PC-3 (cell line): ENCODE measurements around the gene KIF25. TPM values are rescaled to one million over a fixed set of nuclear protein-coding genes. Genes with fewer than 3 reads are reported as not detected.

Source experiments
- ATAC-seq: fragments of 200-7000 bp; cut with Tn5 transposase; 2 replicates; pipeline ENCODE4 v1.9.1; 2020; ENCODE audit warnings: mild to moderate bottlenecking, moderate library complexity
- BruUV-seq: library from RNA; stranded (reverse); fragments of 400-500 nt; replicated peaks from 2 replicates; lab custom pipeline; 2021; lab: Mats Ljungman, UMichigan
- CTCF ChIA-PET: fragments of 300-600 bp; sonication (Branson Sonifier 250); formaldehyde crosslinking; loops from one replicate; lab custom pipeline; 2022; ENCODE audit warnings: antibody characterized with exemption; lab: Charles Lee
- POLR2A ChIA-PET: fragments of 300-600 bp; sonication (Branson Sonifier 250); formaldehyde crosslinking; loops from one replicate; lab custom pipeline; 2022; ENCODE audit warnings: antibody characterized with exemption; ENCODE audit not compliant: unreplicated experiment; lab: Charles Lee
- DNase-seq: peaks from one replicate; pipeline ENCODE4 v3.0.0-alpha.2; 2015
- H2AFZ ChIP-seq: fragments of 300-600 bp; sonication (generic); 2 replicates; pipeline ENCODE4 v1.6.0; 2016; ENCODE audit warnings: antibody characterized with exemption, low read length
- H3F3A ChIP-seq: fragments of 300-600 bp; sonication (generic); one replicate; pipeline ENCODE4 v1.6.0; 2017; ENCODE audit warnings: antibody characterized with exemption, low read length, control low read depth, mild to moderate bottlenecking; ENCODE audit not compliant: unreplicated experiment
- H3K27ac ChIP-seq: fragments of 300-600 bp; sonication (generic); 2 replicates; pipeline ENCODE4 v1.5.1; 2016; ENCODE audit warnings: mild to moderate bottlenecking, low read length
- H3K27me3 ChIP-seq: fragments of 300-600 bp; sonication (generic); 2 replicates; pipeline ENCODE4 v1.6.1; 2016; ENCODE audit warnings: low read length, mixed read lengths
- H3K36me3 ChIP-seq: fragments of 300-600 bp; sonication (generic); 2 replicates; pipeline ENCODE4 v1.6.1; 2016; ENCODE audit warnings: low read depth, mixed run types, low read length, mixed read lengths
- H3K4me1 ChIP-seq: fragments of 300-600 bp; sonication (generic); 2 replicates; pipeline ENCODE4 v1.5.1; 2016; ENCODE audit warnings: low read length; ENCODE audit not compliant: insufficient read depth
- H3K4me2 ChIP-seq: fragments of 300-600 bp; sonication (generic); 2 replicates; pipeline ENCODE4 v1.6.0; 2016; ENCODE audit warnings: low read length
- H3K4me3 ChIP-seq: fragments of 300-600 bp; sonication (generic); 2 replicates; pipeline ENCODE4 v1.5.1; 2016; ENCODE audit warnings: mild to moderate bottlenecking, low read length, mixed read lengths
- H3K79me2 ChIP-seq: fragments of 300-600 bp; sonication (generic); 2 replicates; pipeline ENCODE4 v1.6.1; 2017; ENCODE audit warnings: low read length, mixed read lengths
- H3K9ac ChIP-seq: fragments of 300-600 bp; sonication (generic); 2 replicates; pipeline ENCODE4 v1.6.0; 2016; ENCODE audit warnings: mild to moderate bottlenecking, low read length
- H3K9me2 ChIP-seq: fragments of 300-600 bp; sonication (generic); replicated peaks from 2 replicates; pipeline ENCODE4 v1.6.1; 2016; ENCODE audit warnings: mixed run types, low read length, mixed read lengths
- H3K9me3 ChIP-seq: fragments of 300-600 bp; sonication (generic); 2 replicates; pipeline ENCODE4 v1.6.1; 2016; ENCODE audit warnings: low read length, mixed read lengths
- H4K20me1 ChIP-seq: fragments of 300-600 bp; sonication (generic); 2 replicates; pipeline ENCODE4 v1.6.1; 2016; ENCODE audit warnings: low read length, mixed read lengths
- EZH2 ChIP-seq: fragments of 300-600 bp; sonication (generic); IDR thresholded peaks from one replicate; pipeline ENCODE4 v1.6.1; 2017; ENCODE audit warnings: antibody characterized with exemption, mild to moderate bottlenecking, low read length; ENCODE audit not compliant: unreplicated experiment
- EZH2phosphoT487 ChIP-seq: fragments of 300-600 bp; sonication (generic); IDR thresholded peaks from 2 replicates; pipeline ENCODE4 v1.6.1; 2018; ENCODE audit warnings: mild to moderate bottlenecking, antibody characterized with exemption, low read length, borderline replicate concordance
- intact Hi-C: fragments of 100-400 bp; cut with micrococcal nuclease; formaldehyde crosslinking; loops from 2 replicates; pipeline ENCODE4 v1.9.0; 2023
- total RNA-seq: library from RNA; depleted of rRNA; stranded (reverse); fragments of >200 nt; gene quantifications from 2 replicates; pipeline ENCODE4 v1.2.3, GENCODE V29; 2014
- TF ChIP-seq, protein P1 (sequence below): fragments of 300-600 bp; sonication (generic); conservative IDR thresholded peaks from 2 replicates; pipeline ENCODE4 v1.5.1; 2017; ENCODE audit warnings: antibody characterized with exemption, low read depth, mild to moderate bottlenecking, low read length

The KIF25 gene
- total RNA-seq, 1 experiment from 2014 or later = not detected

DNA sequence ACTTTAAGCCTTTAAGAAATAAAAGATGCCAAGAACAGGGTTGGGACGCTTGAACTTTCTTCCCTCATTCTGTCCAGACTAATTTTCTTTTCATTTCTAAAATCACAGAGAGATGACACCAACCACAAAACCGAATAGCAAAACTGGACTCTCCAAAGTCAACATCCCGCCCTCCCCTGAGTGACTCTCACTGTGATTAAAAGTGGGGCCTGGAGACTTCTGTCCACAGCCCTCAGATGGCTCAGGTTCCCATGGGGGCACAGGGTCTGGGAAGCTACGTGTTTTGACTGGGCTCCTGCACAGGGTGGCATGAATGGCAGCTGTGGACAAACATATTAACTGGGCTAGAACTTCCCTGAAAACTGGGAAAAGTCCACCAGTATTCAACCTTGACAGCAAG, 75.3 kb downstream of the KIF25 start:
- Histone ChIP-seq H3K27ac (no peak overlapping the region), H4K20me1 (no peaks in the 10 kb centered on the region), H3K36me3 (no peaks in the 10 kb centered on the region), H3K4me1 (no peaks in the 10 kb centered on the region), H2AFZ (no peak overlapping the region), H3K9me2 (no peaks in the 10 kb centered on the region), H3K79me2 (no peaks in the 10 kb centered on the region), H3K9me3 (no peaks in the 10 kb centered on the region), H3K4me2 (no peak overlapping the region), H3K4me3 (no peak overlapping the region), H3F3A (no peaks in the 10 kb centered on the region), H3K27me3 (peaks cover 22% of the 10 kb centered on the region), H3K9ac (no peak overlapping the region)
- TF ChIP-seq EZH2 (no peak), EZH2phosphoT487 (no peak)
- TF ChIP-seq, protein P1, sequence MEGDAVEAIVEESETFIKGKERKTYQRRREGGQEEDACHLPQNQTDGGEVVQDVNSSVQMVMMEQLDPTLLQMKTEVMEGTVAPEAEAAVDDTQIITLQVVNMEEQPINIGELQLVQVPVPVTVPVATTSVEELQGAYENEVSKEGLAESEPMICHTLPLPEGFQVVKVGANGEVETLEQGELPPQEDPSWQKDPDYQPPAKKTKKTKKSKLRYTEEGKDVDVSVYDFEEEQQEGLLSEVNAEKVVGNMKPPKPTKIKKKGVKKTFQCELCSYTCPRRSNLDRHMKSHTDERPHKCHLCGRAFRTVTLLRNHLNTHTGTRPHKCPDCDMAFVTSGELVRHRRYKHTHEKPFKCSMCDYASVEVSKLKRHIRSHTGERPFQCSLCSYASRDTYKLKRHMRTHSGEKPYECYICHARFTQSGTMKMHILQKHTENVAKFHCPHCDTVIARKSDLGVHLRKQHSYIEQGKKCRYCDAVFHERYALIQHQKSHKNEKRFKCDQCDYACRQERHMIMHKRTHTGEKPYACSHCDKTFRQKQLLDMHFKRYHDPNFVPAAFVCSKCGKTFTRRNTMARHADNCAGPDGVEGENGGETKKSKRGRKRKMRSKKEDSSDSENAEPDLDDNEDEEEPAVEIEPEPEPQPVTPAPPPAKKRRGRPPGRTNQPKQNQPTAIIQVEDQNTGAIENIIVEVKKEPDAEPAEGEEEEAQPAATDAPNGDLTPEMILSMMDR = no peak
- ATAC-seq = no peak
- POLR2A ChIA-PET = no interaction called here
- CTCF ChIA-PET = no interaction called here
- no TSS peak for BruUV-seq
- intact Hi-C loops = no loop called here
- no peak for DNase-seq

DNA sequence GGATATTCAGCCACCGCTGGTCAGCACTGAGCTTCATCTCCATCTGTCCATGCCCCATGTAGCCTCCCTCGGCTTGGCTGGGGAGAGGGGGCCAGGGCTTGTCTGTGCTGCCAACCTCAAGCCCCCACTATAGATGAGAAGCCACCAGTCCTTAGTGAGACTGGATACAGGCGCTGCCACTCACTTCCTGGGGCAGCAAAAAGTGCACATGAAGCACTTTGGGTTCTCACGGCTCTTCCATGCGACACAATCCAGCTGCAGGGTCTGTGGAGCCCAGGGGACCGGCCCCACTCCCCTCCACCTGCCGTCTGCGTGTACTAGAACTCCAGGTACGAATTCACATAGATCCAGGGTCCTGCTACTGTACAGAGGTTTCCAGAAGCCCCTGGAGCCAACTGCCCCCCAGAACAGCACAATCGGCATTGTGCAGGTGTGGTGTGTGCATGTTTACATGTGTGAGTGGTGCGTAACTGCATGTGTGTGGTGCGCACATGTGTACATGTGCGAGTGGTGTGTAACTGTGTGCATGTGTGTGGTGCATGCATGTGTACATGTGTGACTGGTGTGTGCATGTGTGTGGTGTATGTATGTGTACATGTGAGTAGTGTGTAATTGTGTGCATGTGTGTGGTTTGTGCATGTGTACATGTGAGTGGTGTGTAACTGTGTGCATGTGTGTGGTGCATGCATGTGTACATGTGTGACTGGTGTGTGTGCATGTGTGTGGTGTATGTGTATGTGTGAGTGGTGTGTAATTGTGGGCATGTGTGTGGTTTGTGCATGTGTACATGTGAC, 76.7 kb downstream of the KIF25 start:
- no peak overlapping the region for H3K4me2 ChIP-seq
- no peaks in the 10 kb centered on the region for H4K20me1 ChIP-seq
- no peak overlapping the region for H3K4me3 ChIP-seq
- no TSS peak for BruUV-seq
- CTCF ChIA-PET = no interaction called here
- H2AFZ ChIP-seq = no peak overlapping the region
- TF ChIP-seq EZH2 = no peak
- DNase-seq (no peak), ATAC-seq (no peak)
- no peaks in the 10 kb centered on the region for H3F3A ChIP-seq
- peaks cover 16% of the 10 kb centered on the region for H3K27me3 ChIP-seq
- POLR2A ChIA-PET = no interaction called here
- no peaks in the 10 kb centered on the region for H3K36me3 ChIP-seq
- no peaks in the 10 kb centered on the region for H3K4me1 ChIP-seq
- no peak overlapping the region for H3K9ac ChIP-seq
- no peaks in the 10 kb centered on the region for H3K9me3 ChIP-seq
- no peak overlapping the region for H3K27ac ChIP-seq
- H3K9me2 ChIP-seq = no peaks in the 10 kb centered on the region
- intact Hi-C loops = no loop called here
- H3K79me2 ChIP-seq = no peaks in the 10 kb centered on the region

DNA sequence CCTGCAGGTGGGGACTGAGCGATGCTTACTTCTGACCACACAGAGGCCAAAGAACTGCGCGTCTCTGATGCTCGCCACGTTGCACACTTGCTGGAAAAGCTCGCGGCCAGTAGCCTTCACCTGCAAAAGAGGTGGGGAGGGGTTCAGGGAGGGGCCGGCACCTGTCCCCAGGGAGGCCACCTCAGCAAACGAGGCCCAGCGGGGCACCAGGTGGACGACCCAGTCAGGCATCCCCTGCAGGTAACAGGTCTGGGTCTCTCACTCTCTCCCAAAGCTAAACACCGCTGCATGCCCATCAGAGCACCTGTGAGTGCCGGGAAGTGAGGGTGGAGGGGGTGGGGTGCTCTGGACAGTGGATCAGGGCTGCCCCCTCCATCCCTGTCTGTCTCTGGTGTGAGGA, 77.7 kb downstream of the KIF25 start:
- intact Hi-C loops = no loop called here
- TF ChIP-seq, protein P1 = no peak
- no peak for TF ChIP-seq EZH2phosphoT487
- TF ChIP-seq EZH2 = no peak
- CTCF ChIA-PET = no interaction called here

More for the DNA sequence above, 77.7 kb downstream of the KIF25 start:
- H3K36me3 ChIP-seq = no peaks in the 10 kb centered on the region
- no peaks in the 10 kb centered on the region for H3K79me2 ChIP-seq
- no peaks in the 10 kb centered on the region for H3K4me1 ChIP-seq
- peaks cover 8% of the 10 kb centered on the region for H3K27me3 ChIP-seq
- ATAC-seq (no peak), DNase-seq (no peak)
- no peak overlapping the region for H3K4me3 ChIP-seq
- no peak overlapping the region for H3K9ac ChIP-seq
- no peak overlapping the region for H3K27ac ChIP-seq
- no peaks in the 10 kb centered on the region for H4K20me1 ChIP-seq
- no TSS peak for BruUV-seq
- no peaks in the 10 kb centered on the region for H3K9me3 ChIP-seq
- no peaks in the 10 kb centered on the region for H3F3A ChIP-seq
- POLR2A ChIA-PET = no interaction called here
- H3K4me2 ChIP-seq = no peak overlapping the region
- H3K9me2 ChIP-seq = no peaks in the 10 kb centered on the region
- H2AFZ ChIP-seq = no peak overlapping the region
